Muscle of back (tissue), 11 donors: ENCODE data around the gene GLRX. TPM values are rescaled to one million over a fixed set of nuclear protein-coding genes. Genes with fewer than 3 reads are reported as not detected.
"Not testable (repeated sequence)": the region's sequence is repeated elsewhere in the genome, so short reads cannot be mapped to it uniquely, and the experiment has no call there.

ENCODE experiments used
- DNase-seq, 3 donors: peaks; one replicate each; pipeline versions ENCODE4 v3.0.0 to v3.0.0-alpha.2; 2013
- polyA plus RNA-seq, 10 donors: library from polyadenylated mRNA; unstranded; fragments of 120-200 nt; gene quantifications; one replicate each; pipeline ENCODE4 v1.2.1, GENCODE V29; 2013; ENCODE audit not compliant: insufficient read length in 10 of 10

GLRX gene
- polyA plus RNA-seq, 10 donors, result 8.7 to 21.2 (median 11.7) TPM

DNA sequence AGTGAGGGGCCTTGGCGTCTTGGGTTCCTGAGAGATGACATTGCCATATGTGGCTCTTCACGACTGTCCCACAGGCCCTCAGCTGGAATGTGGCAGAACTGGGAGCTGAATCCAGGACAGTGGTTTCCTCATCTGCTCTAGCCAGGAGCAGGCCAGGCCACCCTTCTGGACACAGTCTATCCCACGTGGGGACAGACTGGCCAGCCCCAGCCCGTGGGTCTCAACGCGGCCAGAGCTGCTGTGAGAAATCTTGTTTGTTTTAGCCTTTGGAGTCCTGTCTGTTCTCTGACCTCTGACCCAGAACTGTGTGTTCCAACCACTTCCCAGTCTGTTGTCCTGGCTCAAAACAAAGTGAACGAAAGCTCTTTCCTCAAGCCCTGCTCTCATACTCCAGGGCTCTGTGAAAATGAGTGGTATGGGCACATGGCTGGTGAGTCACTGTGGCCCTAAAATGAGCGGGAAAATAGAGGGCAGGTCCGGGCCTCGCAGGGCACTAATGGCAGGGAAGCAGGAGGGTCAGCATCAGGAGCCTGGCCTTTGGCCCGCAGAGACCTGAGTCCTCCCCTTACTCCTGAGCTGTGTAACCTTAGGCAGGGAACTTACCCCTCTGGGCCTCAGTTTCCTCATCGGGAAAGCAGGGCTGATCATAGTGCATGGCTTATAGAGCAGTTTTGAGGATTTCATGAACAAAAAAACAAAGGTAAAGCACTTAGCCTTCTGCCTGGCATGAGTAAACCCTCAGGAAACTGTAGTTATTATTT, 34.8 kb upstream of the GLRX start:
- no peak for DNase-seq

DNA sequence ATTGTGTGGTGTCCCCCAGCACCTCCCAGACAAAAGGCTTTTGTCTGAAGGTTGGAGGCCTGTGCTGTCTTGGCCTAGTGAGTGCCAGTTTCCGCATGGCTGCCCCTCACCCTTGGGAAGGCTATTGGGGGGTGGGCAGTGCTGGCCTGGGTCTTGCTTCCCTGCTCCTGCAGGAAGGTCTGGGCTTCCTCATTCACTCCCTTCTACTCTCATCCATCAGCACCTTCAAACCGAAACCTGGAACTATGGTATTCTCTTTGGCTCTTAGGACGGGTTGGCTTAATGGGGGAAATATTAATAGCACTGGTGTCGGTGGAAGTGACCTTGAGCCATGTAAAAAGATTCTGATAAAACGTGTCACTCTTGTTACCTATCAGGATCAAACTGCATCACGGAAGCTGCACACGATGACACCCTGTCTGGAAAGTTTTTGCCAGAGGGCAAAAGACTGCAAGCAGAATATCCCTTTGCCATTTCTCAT, 34.0 kb upstream of the GLRX start:
- DNase-seq, result no peak

DNA sequence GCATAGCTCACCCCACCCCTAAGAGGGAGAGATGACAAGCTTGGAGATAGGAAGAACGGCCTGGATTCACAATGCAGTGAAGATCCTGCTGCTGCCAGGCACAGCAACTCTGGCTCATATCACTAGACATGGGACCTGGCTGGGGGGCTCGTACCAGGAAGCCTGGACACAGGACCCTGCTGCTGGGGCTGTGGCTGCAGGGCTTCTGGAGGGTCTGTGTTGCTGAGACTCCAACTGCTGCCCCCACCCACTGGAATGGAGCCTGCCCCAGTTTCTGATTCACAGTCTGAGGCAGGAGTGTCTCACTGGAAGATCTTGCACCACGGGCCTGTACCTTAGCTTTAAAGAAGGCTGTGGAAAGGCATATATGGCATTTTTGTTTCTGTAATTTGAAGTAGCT, 31.0 kb upstream of the GLRX start:
- no peak for DNase-seq

DNA sequence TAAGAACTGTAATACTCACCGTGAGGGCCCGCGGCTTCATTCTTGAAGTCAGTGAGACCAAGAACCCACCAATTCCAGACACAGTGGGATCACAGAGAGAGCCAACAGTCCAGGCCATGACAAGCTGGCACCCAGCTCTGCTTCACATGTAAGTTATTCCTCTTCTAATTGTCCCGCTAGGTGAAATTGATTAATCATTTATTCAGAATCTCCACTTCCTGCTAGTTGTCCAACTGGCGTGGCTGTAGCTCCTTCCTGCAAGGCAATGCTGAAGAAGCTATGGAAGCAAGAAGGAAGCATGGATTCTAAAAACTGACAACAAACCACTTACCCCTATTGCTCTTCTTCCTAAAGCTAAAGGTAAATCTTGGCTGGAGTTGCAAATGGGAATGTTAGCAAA, 30.0 kb upstream of the GLRX start:
- DNase-seq, result no peak

DNA sequence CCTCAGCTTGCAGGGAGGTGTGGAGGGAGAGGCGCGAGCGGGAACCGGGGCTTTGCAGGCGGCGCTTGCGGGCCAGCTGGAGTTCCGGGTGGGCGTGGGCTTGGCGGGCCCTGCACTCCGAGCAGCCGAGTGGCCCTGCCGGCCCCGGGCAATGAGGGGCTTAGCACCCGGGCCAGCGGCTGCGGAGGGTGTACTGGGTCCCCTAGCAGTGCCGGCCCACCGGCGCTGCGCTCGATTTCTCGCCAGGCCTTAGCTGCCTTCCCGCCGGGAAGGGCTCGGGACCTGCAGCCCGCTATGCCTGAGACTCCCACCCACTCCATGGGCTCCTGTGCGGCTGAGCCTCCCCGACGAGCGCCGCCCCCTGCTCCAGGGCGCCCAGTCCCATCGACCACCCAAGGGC, 28.6 kb upstream of the GLRX start:
- DNase-seq, result not testable (repeated sequence)

DNA sequence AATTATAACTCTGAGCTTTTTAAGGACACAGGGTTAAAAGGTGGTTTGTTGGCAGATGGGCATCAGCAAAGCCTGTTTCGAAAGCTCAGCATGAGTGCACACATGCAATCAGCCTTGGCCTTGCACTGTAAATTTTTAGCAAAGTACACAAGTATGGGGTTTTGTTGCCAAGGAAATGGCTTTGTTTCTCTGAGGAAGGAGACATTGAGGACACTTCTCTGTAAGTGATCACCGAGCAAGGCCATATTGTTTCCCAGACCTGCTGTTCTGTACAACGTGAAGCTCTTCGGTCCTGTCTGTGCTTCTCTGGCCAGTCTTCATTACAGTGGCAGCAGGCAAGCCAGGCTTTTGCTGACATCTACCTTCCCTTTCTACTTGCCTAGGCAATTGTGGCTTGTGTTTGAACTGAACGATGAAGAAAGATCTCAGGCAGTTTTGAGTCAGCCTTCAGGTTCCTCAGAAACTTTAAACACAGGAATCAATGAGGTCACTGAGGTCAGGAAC, 27.9 kb upstream of the GLRX start:
- no peak for DNase-seq

DNA sequence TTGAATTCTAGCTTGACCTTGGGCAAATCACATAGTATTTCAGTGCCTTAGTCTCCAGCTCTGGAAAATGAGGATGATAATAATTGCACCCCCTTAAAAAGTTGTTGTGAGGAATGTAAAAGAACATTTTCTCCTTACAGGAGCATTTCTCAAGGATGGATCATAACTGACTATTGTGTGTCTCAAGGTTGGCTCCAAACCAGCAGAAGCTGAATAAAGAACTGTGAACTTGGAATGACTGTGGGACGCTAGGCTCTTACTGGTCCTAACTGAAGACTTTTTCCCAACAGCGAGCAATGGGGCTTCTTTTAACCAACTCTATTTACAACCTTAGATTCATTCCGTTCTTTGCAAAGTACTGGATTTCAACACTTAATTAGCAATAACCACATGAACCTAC, 26.2 kb upstream of the GLRX start:
- no peak for DNase-seq

DNA sequence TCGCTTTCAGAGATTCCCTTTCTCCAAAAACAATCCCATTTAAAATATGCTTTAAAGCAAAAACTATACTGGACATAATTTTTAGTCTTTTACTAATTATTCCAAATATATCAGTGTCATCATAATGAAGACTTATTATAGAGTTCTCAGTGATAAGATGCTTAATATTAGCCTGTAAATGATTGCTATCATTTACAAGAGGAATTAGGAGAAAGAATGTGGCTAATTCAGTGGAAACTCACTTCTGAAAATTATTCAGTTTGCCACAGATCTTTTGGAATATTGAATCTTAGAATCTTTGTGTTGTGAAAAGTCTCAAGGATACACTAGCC, 24.7 kb upstream of the GLRX start:
- no peak for DNase-seq

DNA sequence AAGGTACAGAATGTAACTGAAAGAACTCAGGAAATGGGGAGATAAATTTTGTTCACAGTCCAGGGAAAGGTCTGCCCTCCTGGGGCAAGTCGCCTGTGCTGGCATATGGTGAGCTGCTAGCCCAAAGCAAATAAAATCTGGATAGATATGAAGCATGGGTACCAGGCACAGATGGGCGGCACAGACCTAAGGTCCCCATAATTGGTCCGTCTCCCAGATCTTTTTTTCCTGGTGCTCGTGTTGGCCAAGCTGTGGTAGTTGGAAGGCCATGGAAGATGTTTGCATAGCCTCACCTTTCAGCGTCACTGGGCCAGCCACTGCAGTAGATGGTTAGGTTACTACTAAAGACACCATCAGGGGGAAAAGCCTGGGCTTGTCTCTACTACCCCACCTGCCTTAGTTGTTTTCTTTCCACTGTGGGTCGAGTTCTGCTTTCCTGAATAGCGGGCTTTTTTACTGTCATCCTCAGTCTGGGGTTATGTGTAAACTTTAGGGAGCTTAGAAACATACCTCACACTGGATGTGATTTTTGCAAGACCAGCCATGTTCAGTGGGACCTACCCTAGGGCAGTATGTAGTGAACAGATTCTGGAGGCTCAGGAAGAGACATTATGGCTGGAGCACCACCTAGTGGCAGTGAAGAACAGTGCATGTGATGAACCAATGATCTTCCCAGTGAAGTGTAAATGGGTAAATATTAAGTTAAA, 24.2 kb upstream of the GLRX start:
- peak; percentile 63 to 72 (median 66) for DNase-seq

DNA sequence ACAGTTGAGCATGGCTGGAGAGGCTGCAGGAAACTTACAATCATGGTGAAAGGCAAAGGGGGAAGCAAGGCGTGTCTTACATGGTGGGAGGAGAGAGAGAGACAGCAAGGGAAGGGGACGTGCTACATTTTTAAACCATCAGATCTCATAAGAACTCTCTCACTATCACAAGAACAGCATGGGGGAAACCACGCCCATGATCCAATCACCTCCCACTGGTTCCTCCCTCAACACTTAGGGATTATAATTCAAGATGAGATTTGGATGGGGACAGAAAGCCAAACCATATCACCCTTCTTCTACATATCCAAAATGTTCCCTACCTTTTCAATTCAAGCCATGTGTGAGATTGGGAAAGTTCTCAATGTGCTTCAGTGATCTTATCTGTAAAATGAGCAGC, 22.9 kb upstream of the GLRX start:
- no peak for DNase-seq

DNA sequence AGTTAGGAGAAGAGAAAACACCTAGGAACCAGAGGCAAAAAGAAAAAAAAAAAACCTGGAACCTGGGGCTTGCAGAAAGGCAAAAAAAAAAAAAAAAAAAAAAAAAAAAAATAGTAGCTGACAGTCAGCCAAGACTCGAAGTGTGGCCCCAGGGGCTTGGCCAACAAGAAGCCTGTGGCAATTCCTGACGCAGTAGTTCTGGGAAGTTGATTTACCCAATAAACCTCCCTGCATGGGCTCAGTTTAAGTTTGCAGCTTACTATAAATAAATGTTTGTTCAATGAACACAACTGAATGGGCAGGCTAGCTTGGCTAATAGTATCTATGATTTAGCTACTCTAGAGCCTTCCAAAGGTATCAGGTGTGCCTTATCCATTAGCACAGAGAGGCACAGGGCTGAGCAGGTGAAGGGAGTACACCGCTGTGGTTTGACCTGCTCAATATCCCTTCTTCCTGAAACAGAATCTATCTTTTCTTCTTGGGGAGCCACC, 21.3 kb upstream of the GLRX start:
- no peak for DNase-seq

DNA sequence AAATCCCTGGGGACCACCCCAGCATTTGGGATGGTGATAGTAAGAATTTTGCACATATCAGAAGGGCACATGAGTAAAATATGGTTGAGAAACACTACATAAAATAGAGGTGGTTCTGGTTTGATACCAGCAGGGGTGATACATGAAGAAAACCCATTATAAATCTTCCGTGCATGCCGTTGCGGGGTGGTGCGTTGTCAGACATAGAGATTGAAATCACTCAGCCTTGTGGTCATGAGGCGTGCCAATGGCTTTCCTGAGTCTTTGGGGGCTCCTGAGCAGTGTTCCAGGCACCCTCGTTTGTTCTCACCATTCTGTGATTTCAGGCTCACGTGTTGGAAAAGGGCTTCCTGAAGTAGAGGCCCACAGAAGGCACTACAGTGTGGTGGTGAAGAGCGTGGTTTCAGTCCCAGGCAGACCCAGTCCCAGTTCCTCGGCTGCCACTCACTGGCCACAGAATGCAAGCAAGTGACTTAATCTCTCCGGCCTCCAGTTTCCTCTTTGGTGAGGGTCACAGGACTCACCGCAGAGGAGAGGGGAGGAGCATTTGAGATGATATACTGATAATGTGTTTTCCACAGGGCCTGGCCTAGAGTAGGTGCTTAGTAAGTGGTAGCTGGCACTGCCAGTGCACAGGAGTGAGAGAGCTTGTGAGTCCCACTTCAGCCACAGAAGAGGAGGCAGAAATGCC, 20.5 kb upstream of the GLRX start:
- peak in 1 of 3 donors; percentile 49 for DNase-seq

DNA sequence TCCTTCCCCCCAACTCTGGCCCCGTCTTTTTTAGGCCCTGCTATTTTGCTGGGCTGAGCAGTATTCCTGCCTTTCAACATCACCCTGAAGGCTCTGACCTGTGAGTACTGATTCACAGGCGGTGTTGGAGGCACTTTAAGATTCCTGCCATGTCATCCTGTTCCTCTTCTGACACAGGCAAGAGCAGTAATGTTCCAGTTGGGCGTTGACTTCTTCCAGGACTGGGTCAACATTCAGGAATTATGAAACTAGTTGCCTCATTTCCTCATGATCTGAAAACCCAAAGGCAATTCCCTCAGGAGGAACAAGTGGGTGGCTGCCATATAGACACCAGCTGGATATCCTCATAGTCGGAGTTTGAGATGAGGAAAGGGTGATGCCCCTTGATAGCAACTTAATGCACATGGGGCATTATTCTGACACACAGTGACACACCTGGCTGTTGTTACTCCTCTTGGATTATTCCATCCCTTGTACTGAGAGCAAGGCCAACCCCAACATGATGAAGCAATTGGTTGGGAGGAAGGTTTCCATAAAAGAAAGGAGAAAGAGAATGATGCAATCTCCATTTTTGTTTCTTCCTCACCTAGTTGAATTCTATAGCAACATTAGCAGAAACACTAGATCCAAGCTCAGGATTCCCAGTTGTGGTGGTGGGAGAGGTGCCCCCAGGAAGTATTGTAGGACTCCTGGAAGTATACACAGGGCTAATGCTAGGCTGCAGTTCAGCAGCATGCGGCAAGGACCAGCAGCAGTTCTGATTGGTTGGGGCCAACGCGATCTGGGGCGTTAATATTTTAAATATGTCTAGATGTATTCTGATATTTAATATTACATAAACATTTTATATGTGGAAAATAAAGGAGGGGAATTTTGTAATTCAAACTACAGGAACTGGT, 19.6 kb upstream of the GLRX start:
- DNase-seq, result no peak

DNA sequence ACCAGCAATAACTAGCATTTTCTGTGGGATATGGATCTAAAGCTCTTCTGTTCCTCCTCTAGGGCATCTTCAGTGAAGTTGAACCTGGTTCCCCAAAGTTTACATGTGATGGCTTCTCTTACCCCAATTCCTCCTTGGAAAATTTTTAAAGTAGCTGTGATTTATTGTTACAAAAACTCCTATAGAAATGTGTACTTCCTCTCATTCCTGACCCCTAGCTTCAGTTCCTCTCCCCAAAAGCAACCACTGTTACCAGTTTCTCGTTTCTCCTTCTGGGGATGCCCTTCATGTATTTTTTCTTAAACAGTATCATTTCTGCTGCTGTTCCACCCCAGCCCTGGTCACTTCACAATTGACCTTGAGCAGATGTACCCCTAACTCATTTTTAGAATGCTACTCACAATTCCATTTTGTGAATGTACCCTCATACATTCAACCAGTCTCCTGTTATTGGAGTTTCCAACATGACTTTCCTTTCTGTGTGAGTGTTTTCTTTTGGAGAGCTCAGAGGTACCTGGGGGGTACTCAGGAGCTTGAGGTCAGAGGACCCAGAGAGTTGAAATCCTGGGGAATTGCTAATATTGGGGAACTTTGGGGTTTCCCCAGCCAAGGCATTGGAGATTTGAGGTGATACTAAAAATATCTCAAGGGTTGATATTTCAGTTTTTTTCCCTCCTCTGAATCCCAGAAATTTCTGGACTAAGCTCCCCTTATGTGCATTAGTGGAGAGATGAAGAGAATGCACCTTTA, 18.6 kb upstream of the GLRX start:
- DNase-seq, result no peak

DNA sequence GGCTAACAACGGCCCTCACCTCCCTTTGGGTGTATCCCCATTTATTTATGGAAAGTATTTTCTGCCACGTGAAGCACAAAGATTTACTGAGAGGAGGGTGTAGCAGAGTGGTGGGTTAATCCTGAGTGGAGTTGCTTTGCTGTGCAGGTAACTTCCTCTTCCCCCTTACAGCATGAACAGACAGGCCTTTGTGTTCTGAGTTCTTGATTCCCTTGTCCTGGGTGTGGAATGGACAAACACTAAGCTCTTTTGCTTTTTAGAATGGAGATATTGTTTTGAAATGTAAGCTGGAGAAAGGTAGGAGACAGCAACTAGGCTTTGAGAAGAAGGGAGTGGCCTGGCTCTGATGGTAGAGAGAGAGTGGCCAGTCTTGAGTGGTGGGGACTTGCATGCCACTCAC, 17.1 kb upstream of the GLRX start:
- DNase-seq, result no peak

DNA sequence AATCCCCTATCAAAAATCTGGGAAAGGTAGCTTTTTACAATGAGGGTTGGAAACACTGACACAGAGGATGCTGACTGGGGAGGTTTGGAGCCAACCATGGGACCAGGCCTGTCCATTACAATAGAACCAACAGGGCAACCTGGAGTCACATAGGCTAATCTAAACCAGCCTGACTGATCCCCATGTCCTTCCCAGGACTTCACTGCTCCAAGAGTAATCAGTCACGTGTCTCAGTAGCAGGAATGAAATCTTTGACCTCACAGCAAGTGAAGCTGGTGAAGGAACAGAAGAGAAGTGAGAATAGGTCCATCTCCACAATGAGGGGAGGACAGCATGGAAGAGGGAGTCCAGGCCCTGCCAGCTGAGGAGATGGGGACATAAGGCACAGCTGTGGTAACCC, 16.0 kb upstream of the GLRX start:
- DNase-seq, result no peak

DNA sequence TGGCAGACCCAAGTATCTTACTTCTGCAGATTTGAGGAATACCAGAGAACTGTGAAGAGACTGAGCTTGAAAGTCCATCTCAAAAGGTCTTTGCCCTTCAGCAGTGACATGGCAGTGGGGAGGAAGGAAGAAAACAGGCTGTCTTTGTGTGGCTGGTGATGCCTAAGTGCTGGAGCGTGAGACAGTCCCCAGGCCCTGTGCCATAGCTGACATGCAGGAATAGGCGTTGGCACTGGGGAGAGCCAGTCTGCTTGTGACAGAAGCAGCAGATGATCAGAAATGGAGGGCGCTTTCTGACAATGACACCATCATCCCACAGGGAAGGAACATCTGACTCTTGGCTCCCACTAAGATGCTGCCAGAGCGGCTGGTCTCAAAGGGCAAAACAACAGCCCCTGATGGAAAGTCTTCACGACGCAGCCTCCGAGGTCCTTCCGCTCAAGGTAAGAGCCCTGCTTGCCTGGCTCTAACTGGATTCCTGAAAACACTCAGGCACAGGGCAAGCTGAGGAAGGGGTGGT, 15.5 kb upstream of the GLRX start:
- no peak for DNase-seq

DNA sequence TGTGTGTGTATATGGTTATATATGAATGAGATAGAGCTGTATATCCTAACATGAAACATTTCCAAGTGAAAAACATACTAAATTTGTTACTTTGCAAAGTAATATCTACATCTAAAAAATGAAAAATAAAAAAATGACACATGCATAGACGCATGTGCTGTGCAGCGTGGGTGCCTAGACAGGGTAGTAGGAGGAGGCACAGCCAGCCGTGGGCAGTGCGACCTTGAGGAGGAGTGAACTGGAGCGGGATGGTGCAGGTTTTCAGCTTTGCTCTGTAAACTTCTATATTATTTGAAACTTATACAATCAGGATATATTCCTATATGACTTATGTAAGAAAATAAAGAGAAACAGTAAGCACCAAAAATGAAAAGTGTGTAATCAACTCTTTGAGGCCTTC, 15.0 kb upstream of the GLRX start:
- no peak for DNase-seq

DNA sequence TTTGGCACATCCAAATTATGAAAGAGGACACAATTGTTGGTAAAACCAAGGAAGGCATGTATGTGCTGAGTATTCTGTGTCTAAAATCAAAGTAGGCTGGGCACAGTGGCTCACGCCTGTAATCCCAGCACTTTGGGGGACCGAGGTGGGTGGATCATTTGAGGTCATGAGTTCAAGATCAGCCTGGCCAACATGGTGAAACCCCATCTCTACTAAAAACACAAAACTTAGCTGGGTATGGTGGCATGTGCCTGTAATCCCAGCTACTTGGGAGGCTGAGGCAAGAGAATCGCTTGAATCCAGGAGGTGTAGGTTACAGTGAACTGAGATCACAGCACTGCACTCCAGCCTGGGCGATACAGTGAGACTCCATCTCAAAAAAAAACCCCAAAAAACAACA, 14.4 kb upstream of the GLRX start:
- not testable (repeated sequence) for DNase-seq

DNA sequence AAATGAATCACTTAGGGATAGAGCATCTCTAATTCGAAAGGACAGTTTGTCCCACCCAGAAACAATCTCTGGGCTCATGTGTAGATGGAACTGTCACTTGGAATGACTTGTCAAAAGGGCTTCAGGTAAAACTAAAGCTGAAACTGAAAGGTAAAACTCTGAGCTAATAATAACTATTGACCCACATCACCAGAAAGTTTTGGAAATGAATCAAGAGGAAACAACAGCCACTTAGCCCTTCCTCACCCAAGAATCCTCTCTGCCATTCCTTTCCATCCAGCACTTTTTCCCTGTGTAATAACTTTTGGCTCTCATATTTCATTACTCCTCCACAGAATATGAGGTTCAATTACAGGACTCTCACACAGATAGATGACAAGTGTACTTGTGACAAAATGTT, 14.0 kb upstream of the GLRX start:
- DNase-seq, result no peak
